Tibial artery (tissue), 4 donors: ENCODE measurements around the gene SEMA3B.

Experiments used
- DNase-seq, 2 donors: peaks; one replicate each; pipeline ENCODE4 v3.0.0-alpha.2; 2019
- H3K27ac ChIP-seq, 2 donors: fragments of 200-600 bp; sonication (generic) in 1 of 2; 1 replicate in 1 of 2; 2 replicates in 1 of 2; pipeline ENCODE4 v1.5.1; 2018 to 2019; ENCODE audit warnings: mild to moderate bottlenecking in 1 of 2
- H3K27me3 ChIP-seq, 2 donors: fragments of 200-600 bp; sonication (generic) in 1 of 2; one replicate each; pipeline versions ENCODE4 v1.5.1 to v1.6.0; 2016 to 2019
- H3K36me3 ChIP-seq, 3 donors: fragments of 200-600 bp; sonication (generic) in 2 of 3; one replicate each; pipeline ENCODE4 v1.5.1; 2016 to 2019; ENCODE audit warnings: mild to moderate bottlenecking in 2 of 3
- H3K4me1 ChIP-seq, 4 donors: fragments of 200-600 bp; sonication (generic) in 2 of 4; 1 replicate in 3 of 4; 2 replicates in 1 of 4; pipeline ENCODE4 v1.5.1; 2016 to 2019
- H3K4me3 ChIP-seq, 2 donors: fragments of 200-600 bp; sonication (generic) in 1 of 2; 1 replicate in 1 of 2; 2 replicates in 1 of 2; pipeline ENCODE4 v1.5.1; 2018 to 2019; ENCODE audit warnings: mild to moderate bottlenecking in 2 of 2
- H3K9me3 ChIP-seq, 3 donors: fragments of 200-600 bp; sonication (generic) in 1 of 3; one replicate each; pipeline ENCODE4 v1.5.1; 2016 to 2019
- CTCF ChIP-seq, 2 experiments: fragments of 200-600 bp in 1 of 2; fragments of 450-650 bp in 1 of 2; IDR thresholded peaks; one replicate each; pipeline ENCODE4 v1.5.1; 2017 to 2019; ENCODE audit warnings: antibody characterized with exemption in 2 of 2, mild to moderate bottlenecking in 1 of 2, moderate library complexity in 1 of 2
- intact Hi-C: fragments of 100-400 bp; cut with DNase I; formaldehyde crosslinking; loops from one replicate; pipeline ENCODE4 v1.15.0; 2023; ENCODE audit warnings: low total_unique reads

SEMA3B gene

GRCh38 chr3:50289130-50289529 lies 20.2 kb downstream of the SEMA3B start:
- Histone ChIP-seq H3K27ac (no peak overlapping the region), H3K9me3 (no peaks in the 10 kb centered on the region), H3K36me3 (peaks cover 18 to 47% (median 36%) of the 10 kb centered on the region in 3 donors), H3K27me3 (no peaks in the 10 kb centered on the region), H3K4me1 (peaks cover 0 to 25% (median 21%) of the 10 kb centered on the region in 4 donors), H3K4me3 (no peak overlapping the region)
- no peak for TF ChIP-seq CTCF (IDR thresholded peaks at IDR 0.05)
- intact Hi-C loops = no loop called here
- no peak for DNase-seq

GRCh38 chr3:50290161-50290641 lies 21.3 kb downstream of the SEMA3B start:
- Histone ChIP-seq H3K9me3 (no peaks in the 10 kb centered on the region), H3K36me3 (peaks cover 18 to 47% (median 36%) of the 10 kb centered on the region in 3 donors), H3K27me3 (no peaks in the 10 kb centered on the region), H3K27ac (no peak overlapping the region), H3K4me1 (peaks cover 0 to 25% (median 21%) of the 10 kb centered on the region in 4 donors), H3K4me3 (no peak overlapping the region)
- TF ChIP-seq CTCF (IDR thresholded peaks at IDR 0.05) = no peak
- DNase-seq = no peak
- intact Hi-C loops = no loop called here

- intact Hi-C loops = no loop called here
- Histone ChIP-seq H3K27me3 (no peaks in the 10 kb centered on the region), H3K27ac (peak within 1 kb of the TSS; percentile 92 to 96), H3K36me3 (peaks cover 18 to 41% (median 30%) of the 10 kb centered on the region in 3 donors), H3K4me3 (peak within 1 kb of the TSS; percentile 91 to 100), H3K4me1 (peaks cover 0 to 26% (median 21%) of the 10 kb centered on the region in 4 donors), H3K9me3 (no peaks in the 10 kb centered on the region)
- DNase-seq = peak; percentile 98 to 99
- TF ChIP-seq CTCF (IDR thresholded peaks at IDR 0.05) = no peak
Measured at GRCh38 chr3:50292159-50293078, 23.5 kb downstream of the SEMA3B start, which contains the start of gene IFRD2. TSS of gene IFRD2 (minus strand) at chr3:50292429. CDS start at chr3:50292274, 155 bp downstream.

GRCh38 chr3:50293079-50293801 lies 24.3 kb downstream of the SEMA3B start:
- Histone ChIP-seq H3K27me3 (no peaks in the 10 kb centered on the region), H3K4me1 (peaks cover 0 to 34% (median 28%) of the 10 kb centered on the region in 4 donors), H3K4me3 (peak overlapping the region in 1 of 2 donors; percentile 100), H3K27ac (peak overlapping the region; percentile 92 to 96), H3K36me3 (peaks cover 14 to 33% (median 22%) of the 10 kb centered on the region in 3 donors), H3K9me3 (no peaks in the 10 kb centered on the region)
- intact Hi-C loops = no loop called here
- peak in 1 of 2 donors; percentile 68 for DNase-seq
- no peak for TF ChIP-seq CTCF (IDR thresholded peaks at IDR 0.05)

- Histone ChIP-seq H3K36me3 (peaks cover 7 to 24% (median 13%) of the 10 kb centered on the region in 3 donors), H3K4me3 (no peak overlapping the region), H3K4me1 (peaks cover 0 to 41% (median 35%) of the 10 kb centered on the region in 4 donors), H3K27me3 (no peaks in the 10 kb centered on the region), H3K27ac (no peak overlapping the region), H3K9me3 (no peaks in the 10 kb centered on the region)
- no peak for TF ChIP-seq CTCF (IDR thresholded peaks at IDR 0.05)
- DNase-seq = no peak
- intact Hi-C loops = no loop called here
Measured at GRCh38 chr3:50294089-50294488, 25.1 kb downstream of the SEMA3B start.
